Raji (cell line): Measurements from ENCODE around the gene OR8D2.

ENCODE experiments used
- POLR2A ChIP-seq: IDR thresholded peaks from 2 replicates; pipeline ENCODE4 v1.6.1; 2011; ENCODE audit warnings: low read depth, low read length, control low read depth; ENCODE audit not compliant: insufficient read depth

Gene OR8D2

DNA sequence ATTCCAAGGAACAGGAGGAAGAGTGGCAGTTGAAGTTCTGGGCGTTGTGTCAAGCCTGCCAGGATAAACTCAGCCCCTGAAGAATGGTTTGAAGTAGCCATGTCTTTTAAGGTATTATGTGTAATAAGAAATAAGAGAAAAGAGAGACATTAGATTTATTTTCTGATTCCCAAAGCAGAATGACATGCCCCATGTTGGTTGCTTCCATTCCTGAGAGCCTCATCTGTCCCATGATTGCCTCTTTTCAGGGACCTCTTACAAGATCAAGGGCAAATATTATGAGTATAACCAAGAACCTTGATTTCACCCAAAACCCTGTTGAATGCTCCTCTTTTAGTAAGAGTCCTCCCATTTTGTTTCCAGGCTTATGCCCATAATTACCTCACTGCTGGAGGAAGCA lies at the start of gene OR8D2:
Gene OR8D2, minus strand, starts transcription at position 101 of the 400 bp plus-strand sequence. Its CDS starts 0 bp downstream, at position 101.
- TF ChIP-seq POLR2A, result no peak

- no peak for TF ChIP-seq POLR2A
Measured at GRCh38 chr11:124359566-124359965, 39.6 kb upstream of the OR8D2 start.

GRCh38 chr11:124346311-124346955 lies 26.4 kb upstream of the OR8D2 start:
- TF ChIP-seq POLR2A, result no peak

DNA sequence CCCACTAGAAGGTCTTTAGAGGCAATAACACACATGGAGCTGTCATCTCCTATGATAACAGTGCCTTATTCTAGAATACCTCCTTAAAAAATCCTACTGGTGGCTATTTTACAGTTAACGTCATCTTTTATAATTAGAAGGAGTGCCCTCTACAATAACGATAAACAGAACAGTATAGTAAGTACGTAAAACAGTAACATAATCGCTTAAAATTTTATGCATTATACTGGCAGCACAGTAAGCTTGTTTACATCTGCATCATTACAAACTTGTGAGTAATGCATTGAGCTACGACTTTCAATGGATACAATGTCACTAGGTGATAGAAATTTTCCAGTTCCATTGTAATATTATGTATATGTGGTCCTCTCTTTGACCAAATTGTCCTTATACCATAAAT lies 24.3 kb upstream of the OR8D2 start:
- no peak for TF ChIP-seq POLR2A

- no peak for TF ChIP-seq POLR2A
Measured at GRCh38 chr11:124340142-124340447, 20.1 kb upstream of the OR8D2 start.

DNA sequence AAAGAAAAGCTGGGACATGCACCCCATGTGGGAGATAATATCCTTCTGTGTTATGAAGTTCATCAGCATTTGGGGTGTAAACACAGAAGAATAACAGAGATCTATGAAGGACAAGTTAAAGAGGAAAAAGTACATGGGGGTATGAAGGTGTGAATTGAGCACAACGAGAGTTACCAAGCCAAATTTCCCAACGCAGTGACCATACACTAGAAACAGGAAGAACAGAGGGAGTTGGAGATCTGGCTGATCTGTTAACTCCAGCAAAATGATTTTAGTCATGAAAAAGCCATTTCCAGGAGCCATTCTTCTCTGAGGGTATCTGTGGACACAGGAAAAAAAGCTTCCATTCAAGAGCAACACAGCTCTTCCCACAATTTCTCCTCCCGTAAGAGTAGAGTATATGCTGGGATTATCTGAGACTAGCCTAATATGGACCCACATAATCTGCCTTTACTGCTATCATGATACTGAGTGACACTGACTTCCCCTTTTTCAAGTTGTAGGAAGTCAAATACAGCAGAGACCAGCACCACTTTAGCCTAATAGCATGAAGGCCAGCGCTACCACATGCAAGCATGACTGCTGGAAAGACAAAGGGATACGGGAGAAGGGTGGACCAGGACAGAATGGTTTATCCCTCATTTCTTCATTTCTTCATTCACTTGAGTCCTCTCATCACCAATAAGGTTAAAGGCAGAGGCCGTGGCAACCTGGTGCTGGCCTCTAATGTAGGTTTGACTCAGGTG lies 19.6 kb upstream of the OR8D2 start:
- no peak for TF ChIP-seq POLR2A

DNA sequence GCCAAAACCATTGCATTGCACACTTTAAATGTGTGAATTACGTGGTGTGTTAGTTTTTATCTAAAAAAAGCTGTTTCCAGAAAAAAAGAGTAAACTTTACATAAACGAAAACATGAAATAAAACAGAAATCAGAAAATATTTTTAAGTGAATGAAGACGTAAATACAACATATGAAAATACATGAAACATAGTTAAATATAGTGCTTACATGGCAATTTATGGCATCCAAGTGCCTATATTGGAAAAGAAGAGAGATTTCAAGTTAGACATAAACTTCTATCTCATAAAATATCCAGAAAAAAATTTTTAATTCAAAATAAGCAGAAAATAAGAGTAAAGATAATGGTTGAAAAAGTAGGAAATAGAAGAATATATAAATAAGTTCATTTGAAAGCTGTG lies 11.9 kb upstream of the OR8D2 start:
- no peak for TF ChIP-seq POLR2A

- TF ChIP-seq POLR2A, result no peak
Measured at GRCh38 chr11:124329787-124330478, 9.9 kb upstream of the OR8D2 start.

DNA sequence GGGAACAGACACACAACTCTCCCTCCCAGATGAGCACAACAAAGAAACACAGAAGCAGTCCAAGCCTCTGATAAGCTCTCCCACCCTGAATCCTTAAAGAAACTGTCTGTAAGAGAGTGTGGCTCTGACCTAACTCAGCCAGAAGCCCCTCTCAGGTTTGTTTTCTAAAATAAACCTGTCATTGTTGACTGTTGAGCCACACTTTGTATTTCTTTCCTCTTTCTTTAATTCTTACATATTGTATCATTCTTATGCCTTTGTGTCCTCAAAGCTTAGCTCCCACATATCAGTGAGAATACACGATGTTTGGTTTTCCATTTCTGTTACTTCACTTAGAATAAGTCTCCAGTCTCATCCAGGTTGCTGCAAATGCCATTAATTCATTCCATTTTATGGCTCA lies 7.8 kb upstream of the OR8D2 start:
- no peak for TF ChIP-seq POLR2A

GRCh38 chr11:124322356-124322755 lies 2.4 kb upstream of the OR8D2 start:
- TF ChIP-seq POLR2A, result no peak

DNA sequence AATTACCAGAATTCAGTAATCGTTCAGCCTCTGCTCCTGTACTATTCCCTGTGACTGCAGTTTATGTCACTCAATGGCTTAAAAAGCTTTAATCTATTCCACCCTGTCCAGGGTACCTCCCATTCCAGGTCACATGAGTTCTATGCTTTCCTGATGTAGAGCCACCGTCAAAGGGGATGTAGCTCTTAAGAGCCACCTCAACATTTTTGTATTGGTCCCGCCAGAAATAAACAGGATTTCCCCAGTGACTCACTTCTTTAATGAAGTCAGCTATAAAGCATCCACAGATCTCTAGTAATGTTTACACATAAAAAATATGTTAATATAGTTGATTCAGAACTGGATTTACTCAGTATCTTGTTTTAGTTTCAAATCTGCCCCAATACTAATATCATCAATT lies 4.9 kb downstream of the OR8D2 start:
- TF ChIP-seq POLR2A, result no peak

DNA sequence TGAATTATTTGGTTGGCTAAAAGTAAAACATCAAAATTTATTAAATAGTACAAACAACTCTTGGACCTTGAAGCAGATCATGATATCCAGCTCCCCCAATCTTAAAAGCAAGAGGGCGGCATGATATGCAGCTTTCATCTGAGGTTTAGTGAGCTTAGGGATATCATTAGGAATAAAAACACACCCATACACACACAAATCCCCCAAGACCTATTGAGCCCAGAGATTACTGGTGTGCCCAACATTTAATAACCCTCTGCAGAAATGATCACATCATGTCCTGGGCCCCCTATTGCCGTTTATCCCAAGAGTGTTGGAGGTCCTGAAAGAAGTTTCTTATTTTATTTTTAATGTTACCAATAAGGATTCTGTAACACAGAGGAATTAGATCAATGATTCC lies 6.1 kb downstream of the OR8D2 start, which contains the start of gene OR8D1:
Gene OR8D1, minus strand, starts transcription at position 101 of the 400 bp plus-strand sequence. CDS start 3,183 bp downstream, outside the sequence.
- TF ChIP-seq POLR2A, result no peak

DNA sequence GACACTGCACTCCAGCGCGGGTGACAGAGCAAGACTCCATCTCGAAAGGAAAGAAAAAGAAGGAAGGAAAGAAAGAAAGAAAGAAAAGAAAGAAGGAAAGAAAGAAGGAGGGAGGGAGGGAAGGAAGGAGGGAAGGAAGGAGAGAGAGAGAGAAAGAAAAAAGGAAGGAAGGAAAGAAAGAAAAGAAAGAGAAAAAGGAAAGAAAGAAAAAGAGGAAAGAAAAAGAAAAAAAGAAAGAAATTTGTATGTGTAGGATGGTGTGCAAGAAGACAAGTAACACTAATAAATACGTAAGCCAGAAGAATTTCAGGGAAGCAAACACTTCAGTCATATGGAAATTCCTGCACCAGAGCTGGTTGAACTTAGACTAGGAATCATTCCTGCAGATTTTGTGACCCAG lies 6.9 kb downstream of the OR8D2 start:
- no peak for TF ChIP-seq POLR2A

DNA sequence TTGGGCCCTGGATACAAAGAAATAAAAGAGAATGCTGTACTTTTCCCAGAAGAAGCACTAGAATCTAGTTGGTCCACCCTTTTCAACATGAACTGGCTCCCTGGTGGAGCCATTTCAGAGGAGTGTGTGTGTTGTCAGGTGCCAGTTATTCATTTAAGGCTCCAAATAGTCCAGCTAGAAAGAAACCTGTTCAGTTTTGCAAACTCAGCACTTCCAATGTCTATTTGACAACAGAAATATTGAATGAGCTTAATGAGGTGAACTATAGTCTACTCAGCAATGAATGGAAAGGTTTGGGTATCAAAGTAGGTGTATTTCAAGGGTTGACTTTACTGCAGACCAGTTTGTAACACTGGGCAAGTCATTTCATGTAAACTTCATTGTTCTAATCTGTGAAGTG lies 8.3 kb downstream of the OR8D2 start:
- TF ChIP-seq POLR2A, result no peak

DNA sequence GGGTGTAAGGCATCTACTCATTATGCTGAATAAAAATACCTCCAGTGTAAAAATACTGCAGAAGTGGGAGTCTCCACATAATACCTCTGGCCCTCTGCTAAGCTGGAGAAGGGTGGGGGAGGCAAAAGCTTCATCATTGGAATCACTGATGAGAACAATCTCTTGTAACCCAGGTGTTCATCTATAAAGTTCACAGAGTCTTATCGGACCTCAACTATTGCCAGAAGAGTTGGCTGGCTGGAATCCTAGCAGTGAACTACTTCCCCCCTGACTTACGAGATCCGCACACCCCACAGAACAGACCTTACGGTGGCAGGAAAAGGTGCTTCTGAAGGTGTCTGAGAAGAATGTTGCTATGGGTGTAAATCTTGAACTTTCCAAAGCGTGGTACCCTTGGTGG lies 8.7 kb downstream of the OR8D2 start:
- no peak for TF ChIP-seq POLR2A

DNA sequence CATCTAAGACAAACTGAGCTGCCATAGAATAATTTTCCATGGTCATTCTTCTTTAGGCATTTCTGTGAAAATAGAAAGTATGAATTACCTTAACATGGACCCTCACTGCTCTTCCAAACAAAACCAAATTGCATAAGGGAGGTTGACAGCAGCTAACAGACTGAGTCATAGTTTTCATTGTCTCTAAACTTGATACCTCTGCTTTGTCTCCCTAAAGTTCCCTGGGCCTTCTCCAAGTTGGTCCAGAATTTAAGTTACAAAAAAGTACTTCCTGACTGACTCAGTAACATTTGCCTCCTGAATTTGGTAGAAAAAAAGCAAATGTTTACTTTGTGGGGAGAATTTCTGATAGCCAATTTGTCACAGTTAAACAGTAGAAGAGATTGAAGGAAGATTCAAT lies 9.3 kb downstream of the OR8D2 start:
- no peak for TF ChIP-seq POLR2A
